Activated CD8-positive, alpha-beta T cell treated with anti-CD3 and anti-CD28 coated beads, Interleukin-2, amount 10 ng/mL, durations not matched to agents 7 days and 5 days (primary cell): ENCODE data around the gene TSNAX. TPM values are rescaled to one million over a fixed set of nuclear protein-coding genes. Genes with fewer than 3 reads are reported as not detected.
A peak's percentile ranks its signal among the peaks of the same experiment; 100 is the strongest.

ENCODE experiments used
- ATAC-seq: fragments of 150-1000 bp; cut with Tn5 transposase; one replicate; pipeline ENCODE4 v1.10.0; 2021; ENCODE audit warnings: moderate library complexity
- CTCF ChIA-PET: fragments of 350-600 bp; sonication (Branson Sonifier 250); formaldehyde crosslinking; loops from one replicate; lab custom pipeline; 2021; ENCODE audit warnings: antibody characterized with exemption; lab: Charles Lee
- POLR2A ChIA-PET: fragments of 350-600 bp; sonication (Branson Sonifier 250); formaldehyde crosslinking; loops from one replicate; lab custom pipeline; 2021; ENCODE audit warnings: antibody characterized with exemption; lab: Charles Lee
- DNase-seq: peaks from one replicate; pipeline ENCODE4 v3.0.0-alpha.2; 2020
- H3K27ac Mint-ChIP-seq: one replicate; pipeline ENCODE4 v1.8.0; 2021; ENCODE audit warnings: mild to moderate bottlenecking, mixed read lengths
- H3K27me3 Mint-ChIP-seq: one replicate; pipeline ENCODE4 v1.8.0; 2021; ENCODE audit warnings: low read depth, mixed read lengths
- H3K36me3 Mint-ChIP-seq: one replicate; pipeline ENCODE4 v1.8.0; 2021; ENCODE audit warnings: low read depth, mixed read lengths
- H3K4me1 Mint-ChIP-seq: one replicate; pipeline ENCODE4 v1.8.0; 2021; ENCODE audit warnings: low read depth, mixed read lengths
- H3K4me3 Mint-ChIP-seq: one replicate; pipeline ENCODE4 v1.8.0; 2021; ENCODE audit warnings: mild to moderate bottlenecking, mixed read lengths
- H3K9me3 Mint-ChIP-seq: one replicate; pipeline ENCODE4 v1.8.0; 2022; ENCODE audit warnings: mixed read lengths; ENCODE audit not compliant: insufficient read depth
- total RNA-seq, 2 experiments: library from RNA; stranded (reverse); gene quantifications; one replicate each; pipeline ENCODE4 v1.2.3, GENCODE V29; 2021

TSNAX gene, protein sequence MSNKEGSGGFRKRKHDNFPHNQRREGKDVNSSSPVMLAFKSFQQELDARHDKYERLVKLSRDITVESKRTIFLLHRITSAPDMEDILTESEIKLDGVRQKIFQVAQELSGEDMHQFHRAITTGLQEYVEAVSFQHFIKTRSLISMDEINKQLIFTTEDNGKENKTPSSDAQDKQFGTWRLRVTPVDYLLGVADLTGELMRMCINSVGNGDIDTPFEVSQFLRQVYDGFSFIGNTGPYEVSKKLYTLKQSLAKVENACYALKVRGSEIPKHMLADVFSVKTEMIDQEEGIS
- total RNA-seq: 10 to 100 TPM; 37.2 to 42.7 TPM

DNA sequence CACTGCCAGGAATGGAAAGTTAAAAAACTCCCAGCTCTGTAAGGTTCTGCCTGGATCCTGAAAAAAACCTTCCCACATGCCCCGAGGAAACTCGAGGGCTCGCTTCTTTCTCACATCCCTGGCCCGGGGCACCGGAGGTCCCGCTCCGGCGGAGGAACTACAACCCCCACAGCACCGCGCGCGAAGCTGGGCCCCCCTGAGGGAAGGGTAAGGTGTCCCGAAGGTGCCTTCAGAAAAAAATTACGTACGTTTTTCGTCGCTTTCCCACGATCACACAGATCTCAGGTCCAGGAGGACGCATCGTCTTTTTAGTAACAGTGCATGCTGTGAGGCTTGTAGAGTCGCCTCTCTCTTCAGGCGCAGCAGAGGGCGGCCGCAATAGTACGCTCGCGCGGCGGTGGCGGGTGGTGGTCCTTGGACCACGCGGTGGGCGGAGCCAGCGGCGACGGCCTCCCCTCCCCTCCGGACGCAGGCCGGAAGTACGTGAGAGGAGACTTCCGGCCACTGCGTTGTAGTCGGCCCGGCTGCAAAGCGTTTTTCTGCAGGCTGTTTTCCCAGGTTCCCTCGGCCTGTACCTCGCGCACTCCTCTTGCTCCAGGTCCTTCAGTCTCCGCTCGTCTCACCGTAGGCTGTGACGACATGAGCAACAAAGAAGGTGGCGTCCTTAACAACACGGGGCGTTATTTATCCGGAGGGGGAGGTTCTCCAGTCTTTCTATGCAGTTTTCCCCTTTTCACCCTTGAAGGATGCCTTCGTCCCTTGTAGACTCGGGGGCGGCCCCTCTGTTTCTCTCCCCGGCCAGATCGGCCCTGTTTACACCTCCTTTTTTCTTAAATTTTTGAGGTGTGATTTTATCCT is at the start of gene TSNAX:
TSNAX (plus strand) TSS at position 498 of the 858 bp plus-strand sequence; CDS start at position 640, 142 bp downstream.
- POLR2A ChIA-PET: interaction anchor here (0.9 to 1.9 kb wide), 5 partner anchors 84 to 191 kb away, joined by 3 to 10 read pairs (median 7); partner anchors contain the start of genes EGLN1, EXOC8 and SPRTN
- Mint-ChIP-seq H3K27me3 (no peaks in the 10 kb centered on the region), H3K4me1 (peaks cover 33% of the 10 kb centered on the region), H3K36me3 (peaks cover 26% of the 10 kb centered on the region), H3K4me3 (peak within 1 kb of the TSS; percentile 97), H3K27ac (peak within 1 kb of the TSS; percentile 100), H3K9me3 (no peaks in the 10 kb centered on the region)
- ATAC-seq (peak; percentile 93), DNase-seq (peak; percentile 92)
- CTCF ChIA-PET: interaction anchor here (0.5 to 1.4 kb wide), 4 partner anchors 9 to 171 kb away, joined by 3 to 4 read pairs (median 3); no protein-coding TSS in a partner anchor

DNA sequence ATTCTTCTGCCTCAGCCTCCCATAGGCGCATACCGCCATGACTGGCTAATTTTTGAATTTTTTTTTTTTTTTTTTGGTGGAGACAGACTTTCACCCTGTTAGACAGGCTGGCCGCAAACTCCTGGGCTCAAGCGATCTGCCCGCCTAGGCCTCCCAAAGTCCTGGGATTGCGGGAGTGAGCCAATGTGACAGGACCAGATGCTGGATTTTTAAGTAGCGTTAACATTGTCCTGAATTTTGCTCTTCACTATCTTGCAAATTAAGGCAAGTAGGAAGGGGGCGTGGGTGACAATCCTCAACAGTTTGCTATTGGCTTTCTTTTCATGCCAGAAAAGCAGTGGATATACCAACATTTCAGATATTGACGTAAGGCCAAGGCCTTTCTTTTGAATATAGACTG is 49.7 kb upstream of the TSNAX start:
- no peaks in the 10 kb centered on the region for H3K4me1 Mint-ChIP-seq
- POLR2A ChIA-PET: no interaction called here

DNA sequence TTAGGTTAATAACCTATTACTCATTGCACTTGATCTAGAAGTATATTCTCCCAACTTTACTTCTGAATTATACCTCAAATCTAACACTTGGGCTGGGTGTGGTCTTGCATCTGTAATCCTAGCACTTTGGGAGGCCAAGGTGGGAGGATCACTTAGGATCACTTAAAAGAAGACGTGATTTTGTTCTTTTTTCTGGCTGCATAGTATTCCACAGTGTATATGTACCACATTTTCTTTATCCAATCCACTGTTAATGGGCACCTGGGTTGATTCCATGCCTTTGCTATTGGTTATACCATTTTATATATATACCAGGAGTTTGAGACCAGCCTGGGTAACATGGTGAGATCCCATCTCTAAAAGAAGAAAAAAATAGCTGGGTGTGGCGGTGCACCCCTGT is 48.5 kb upstream of the TSNAX start:
- no peaks in the 10 kb centered on the region for H3K9me3 Mint-ChIP-seq
- H3K4me1 Mint-ChIP-seq: no peaks in the 10 kb centered on the region
- ChIA-PET CTCF (no interaction called here), POLR2A (no interaction called here)
- H3K4me3 Mint-ChIP-seq: no peak overlapping the region
- DNase-seq: no peak
- H3K27ac Mint-ChIP-seq: no peak overlapping the region
- ATAC-seq: no peak
- H3K27me3 Mint-ChIP-seq: peaks cover 25% of the 10 kb centered on the region
- no peaks in the 10 kb centered on the region for H3K36me3 Mint-ChIP-seq

More for the DNA sequence above, 49.7 kb upstream of the TSNAX start:
- Mint-ChIP-seq H3K36me3 (no peaks in the 10 kb centered on the region), H3K27ac (no peak overlapping the region), H3K4me3 (no peak overlapping the region), H3K9me3 (no peaks in the 10 kb centered on the region), H3K27me3 (peaks cover 35% of the 10 kb centered on the region)
- ATAC-seq (no peak), DNase-seq (no peak)
- CTCF ChIA-PET: no interaction called here

DNA sequence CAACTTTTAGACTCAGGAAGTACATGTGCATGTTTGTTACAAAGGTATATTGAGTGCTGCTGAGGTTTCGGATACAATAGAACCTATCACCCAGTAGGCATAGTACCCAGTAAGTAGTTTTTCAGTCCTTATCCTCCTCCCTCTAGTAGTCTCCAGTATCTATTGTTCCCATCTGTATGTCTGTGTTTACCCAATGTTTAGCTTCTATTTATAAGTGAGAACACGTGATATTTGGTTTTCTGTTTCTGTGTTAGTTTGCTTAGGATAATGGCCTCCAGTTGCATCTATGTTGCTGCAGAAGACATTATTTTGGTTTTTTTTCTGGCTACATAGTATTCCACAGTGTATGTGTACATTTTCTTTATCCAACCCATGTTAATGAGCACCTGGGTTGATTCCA is 47.2 kb upstream of the TSNAX start:
- H3K4me3 Mint-ChIP-seq: no peak overlapping the region
- H3K4me1 Mint-ChIP-seq: no peaks in the 10 kb centered on the region
- ChIA-PET CTCF (no interaction called here), POLR2A (no interaction called here)
- ATAC-seq (no peak), DNase-seq (no peak)
- no peaks in the 10 kb centered on the region for H3K9me3 Mint-ChIP-seq
- H3K36me3 Mint-ChIP-seq: no peaks in the 10 kb centered on the region
- H3K27ac Mint-ChIP-seq: no peak overlapping the region
- peaks cover 25% of the 10 kb centered on the region for H3K27me3 Mint-ChIP-seq

DNA sequence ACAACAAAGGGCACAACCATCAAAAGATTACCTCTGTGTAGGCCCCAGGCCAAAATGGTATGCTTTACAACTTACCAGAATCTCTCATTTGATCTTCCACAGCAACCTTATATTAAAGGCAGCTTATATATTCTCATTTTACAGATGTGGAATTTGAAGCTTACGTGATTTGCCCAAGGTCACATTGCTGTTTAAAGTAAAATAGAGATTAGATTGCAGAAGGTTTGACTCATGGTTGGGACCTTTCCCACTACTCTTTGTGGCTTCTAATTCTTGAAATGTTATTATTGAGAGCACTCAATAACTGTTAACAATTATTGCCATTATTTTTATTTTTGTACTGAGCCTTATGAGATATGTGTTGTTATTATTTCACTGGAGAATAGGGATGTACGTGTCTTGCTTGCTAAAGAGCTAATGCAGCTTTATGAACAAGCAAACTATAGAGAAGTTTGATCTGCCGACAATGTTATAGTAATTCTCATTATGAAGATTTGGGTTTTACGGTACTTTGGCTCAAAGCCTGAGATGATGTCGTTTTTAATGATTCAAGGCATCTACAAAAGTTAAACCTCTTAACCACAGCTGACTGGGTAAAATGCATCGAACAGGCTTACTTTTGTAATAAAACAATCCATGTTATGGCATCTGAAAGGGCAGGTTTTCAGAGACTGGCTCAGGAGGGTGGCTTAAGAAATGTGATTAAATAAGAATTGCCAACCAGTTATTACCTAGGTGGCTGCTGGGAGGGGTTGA is 43.3 kb upstream of the TSNAX start:
- H3K27ac Mint-ChIP-seq: no peak overlapping the region
- DNase-seq (no peak), ATAC-seq (no peak)
- H3K27me3 Mint-ChIP-seq: peaks cover 26% of the 10 kb centered on the region
- ChIA-PET POLR2A (interaction anchor here (0.7 to 1.0 kb wide), 2 partner anchors 34 to 42 kb away, joined by 3 read pairs; no protein-coding TSS in a partner anchor), CTCF (interaction anchor here (0.8 kb wide), 1 partner anchor 9 kb away, joined by 3 read pairs; no protein-coding TSS in a partner anchor)
- H3K36me3 Mint-ChIP-seq: no peaks in the 10 kb centered on the region
- H3K4me1 Mint-ChIP-seq: no peaks in the 10 kb centered on the region
- no peaks in the 10 kb centered on the region for H3K9me3 Mint-ChIP-seq
- no peak overlapping the region for H3K4me3 Mint-ChIP-seq

DNA sequence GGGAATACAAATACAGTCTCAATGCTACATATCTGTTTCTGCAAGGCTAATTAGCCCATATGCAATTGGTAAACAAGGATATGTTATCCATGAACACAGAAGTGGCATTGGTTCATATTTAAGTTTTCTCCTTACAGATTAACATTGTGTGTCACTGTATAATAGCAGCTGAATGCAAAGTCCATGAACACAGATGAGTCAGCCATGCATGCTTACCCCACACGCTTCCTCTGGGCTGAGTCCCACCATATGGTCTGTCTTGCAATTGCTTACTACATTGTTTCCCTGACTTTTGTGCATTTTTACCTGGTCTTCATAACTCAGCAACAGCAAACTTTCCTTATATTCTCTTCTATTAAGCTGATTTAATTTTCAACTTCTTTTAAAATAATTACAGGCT is 41.5 kb upstream of the TSNAX start:
- Mint-ChIP-seq H3K4me3 (no peak overlapping the region), H3K9me3 (no peaks in the 10 kb centered on the region), H3K27me3 (peaks cover 18% of the 10 kb centered on the region), H3K4me1 (no peaks in the 10 kb centered on the region), H3K36me3 (no peaks in the 10 kb centered on the region), H3K27ac (no peak overlapping the region)
- ATAC-seq: no peak
- CTCF ChIA-PET: no interaction called here
- POLR2A ChIA-PET: no interaction called here
- no peak for DNase-seq

DNA sequence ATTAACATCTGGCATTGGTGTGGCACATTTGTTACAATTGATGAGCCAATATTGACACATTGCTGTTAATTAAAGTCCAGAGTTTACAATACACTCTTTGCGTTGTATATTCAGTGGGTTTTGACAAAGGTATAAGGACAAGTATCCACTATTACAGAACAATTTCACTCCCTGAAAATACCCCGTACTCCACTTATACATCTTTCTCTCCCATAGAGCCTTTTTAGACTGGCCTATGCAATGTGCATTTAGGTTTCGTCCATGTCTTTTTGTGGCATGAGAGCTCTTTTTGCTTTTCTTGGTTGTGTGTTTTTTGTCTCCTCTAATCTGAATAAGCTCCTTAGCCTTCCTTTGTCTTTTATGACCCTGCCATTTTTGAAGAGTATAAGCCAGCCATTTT is 40.6 kb upstream of the TSNAX start:
- ATAC-seq (no peak), DNase-seq (no peak)
- Mint-ChIP-seq H3K27me3 (peaks cover 17% of the 10 kb centered on the region), H3K4me3 (no peak overlapping the region), H3K27ac (no peak overlapping the region), H3K36me3 (no peaks in the 10 kb centered on the region), H3K4me1 (no peaks in the 10 kb centered on the region), H3K9me3 (no peaks in the 10 kb centered on the region)
- CTCF ChIA-PET: no interaction called here
- POLR2A ChIA-PET: no interaction called here

DNA sequence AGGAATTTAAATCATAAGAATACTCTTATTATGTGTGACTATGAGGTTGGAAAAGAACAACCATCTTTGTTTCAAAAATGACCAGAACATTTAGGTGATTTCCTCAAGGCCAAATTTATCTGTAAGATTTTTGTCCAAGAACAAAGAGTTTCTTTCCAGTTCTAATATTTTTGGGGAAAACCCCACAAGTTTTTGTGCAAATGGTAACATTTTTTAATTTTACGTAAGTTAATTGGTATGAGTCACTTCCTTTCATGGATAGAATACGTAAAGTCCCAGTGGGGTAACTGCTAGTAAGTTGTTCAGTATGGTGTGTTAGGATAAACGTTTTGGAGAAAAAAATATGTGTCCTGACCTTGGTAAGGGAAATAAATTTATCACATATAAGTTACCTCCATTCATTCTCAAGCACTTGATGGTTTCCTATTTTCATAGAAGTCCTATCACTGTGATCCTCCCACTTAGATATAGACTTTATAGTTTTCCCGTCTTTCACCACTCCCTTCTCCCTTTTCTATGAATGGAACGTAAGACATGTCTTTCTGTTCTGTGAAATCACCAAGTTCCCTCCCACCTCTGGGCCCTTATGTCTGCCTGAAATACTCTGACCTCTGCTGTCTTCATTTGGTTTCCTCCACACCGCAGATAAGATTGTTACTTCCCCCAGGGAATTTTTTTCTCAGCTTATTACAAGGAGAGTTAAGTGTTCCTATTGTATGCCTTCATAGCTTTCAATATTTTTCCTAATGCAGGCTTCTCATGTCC is 34.9 kb upstream of the TSNAX start:
- peaks cover 3% of the 10 kb centered on the region for H3K4me1 Mint-ChIP-seq
- no peaks in the 10 kb centered on the region for H3K36me3 Mint-ChIP-seq
- H3K27me3 Mint-ChIP-seq: peaks cover 9% of the 10 kb centered on the region
- CTCF ChIA-PET: interaction anchor here (1.0 kb wide), 1 partner anchor 8 kb away, joined by 3 read pairs; no protein-coding TSS in a partner anchor
- no peak overlapping the region for H3K27ac Mint-ChIP-seq
- H3K4me3 Mint-ChIP-seq: no peak overlapping the region
- DNase-seq: no peak
- POLR2A ChIA-PET: no interaction called here
- peaks cover 8% of the 10 kb centered on the region for H3K9me3 Mint-ChIP-seq
- no peak for ATAC-seq

DNA sequence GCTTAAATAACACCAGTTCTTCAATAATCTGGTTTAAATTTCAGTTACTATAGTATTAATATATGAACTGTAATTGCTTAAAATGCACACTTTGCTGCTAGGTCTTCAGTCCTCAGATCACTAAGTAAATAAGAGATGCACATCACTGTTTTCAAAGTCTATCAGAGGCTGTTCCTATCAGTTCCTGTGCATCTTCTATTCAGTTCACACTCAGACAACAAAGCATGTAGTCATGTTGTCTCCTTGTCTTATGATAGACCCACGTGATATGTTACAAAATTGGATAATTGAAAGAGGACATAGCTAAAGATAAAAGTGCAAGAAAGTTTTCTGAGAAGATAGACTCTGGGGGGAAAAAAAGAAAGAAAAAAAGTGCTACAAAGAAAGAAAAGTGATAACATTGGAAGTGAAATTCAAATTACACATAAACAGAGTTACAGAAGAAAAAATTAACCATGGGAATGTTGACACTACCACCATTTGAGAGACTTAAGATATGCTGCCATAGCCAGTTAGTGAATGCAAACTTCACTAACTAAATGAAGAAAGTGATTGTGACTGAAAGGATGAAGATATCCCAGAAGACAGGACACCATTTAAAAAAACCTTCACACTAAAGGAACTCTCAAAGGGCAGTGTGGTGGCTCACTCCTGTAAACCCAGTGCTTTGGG is 33.9 kb upstream of the TSNAX start:
- ATAC-seq (no peak), DNase-seq (no peak)
- H3K27ac Mint-ChIP-seq: no peak overlapping the region
- H3K4me1 Mint-ChIP-seq: peaks cover 3% of the 10 kb centered on the region
- H3K9me3 Mint-ChIP-seq: peaks cover 11% of the 10 kb centered on the region
- peaks cover 4% of the 10 kb centered on the region for H3K27me3 Mint-ChIP-seq
- H3K4me3 Mint-ChIP-seq: no peak overlapping the region
- ChIA-PET CTCF (interaction anchor here (1.0 kb wide), 1 partner anchor 9 kb away, joined by 3 read pairs; no protein-coding TSS in a partner anchor), POLR2A (no interaction called here)
- H3K36me3 Mint-ChIP-seq: no peaks in the 10 kb centered on the region

DNA sequence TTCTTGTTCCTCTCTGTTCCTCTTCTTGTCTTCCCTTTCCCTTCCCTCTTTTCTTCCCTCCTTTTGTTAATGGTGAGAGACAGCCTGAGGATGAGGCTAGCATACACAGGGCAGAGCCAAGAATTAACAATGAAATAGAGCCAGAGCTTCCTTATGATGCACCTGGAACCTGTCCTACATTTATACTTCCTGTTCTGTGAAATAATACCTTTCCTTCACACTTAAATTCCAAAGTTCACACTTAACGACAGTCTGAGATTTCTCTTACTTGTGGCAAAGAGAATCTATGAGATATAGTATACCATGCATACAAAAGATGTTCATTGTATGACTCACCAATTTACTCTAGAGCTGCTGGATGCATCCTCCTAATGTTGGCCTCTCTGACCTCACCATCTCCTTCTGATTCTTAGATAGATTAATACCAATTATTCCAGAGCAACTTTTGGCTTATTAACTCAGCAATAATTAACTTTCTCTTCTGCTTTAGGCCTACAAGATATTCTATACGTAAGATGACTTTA is 30.8 kb upstream of the TSNAX start:
- H3K27ac Mint-ChIP-seq: no peak overlapping the region
- peaks cover 7% of the 10 kb centered on the region for H3K27me3 Mint-ChIP-seq
- no peaks in the 10 kb centered on the region for H3K36me3 Mint-ChIP-seq
- H3K4me1 Mint-ChIP-seq: peaks cover 3% of the 10 kb centered on the region
- ChIA-PET CTCF (no interaction called here), POLR2A (no interaction called here)
- no peak overlapping the region for H3K4me3 Mint-ChIP-seq
- DNase-seq: no peak
- peaks cover 24% of the 10 kb centered on the region for H3K9me3 Mint-ChIP-seq
- no peak for ATAC-seq
